K562 (cell line): Measurements from ENCODE around the gene CAPZB. TPM values are rescaled to one million over a fixed set of nuclear protein-coding genes. Genes with fewer than 3 reads are reported as not detected.

ENCODE experiments used
- ATAC-seq: fragments of 200-7000 bp; cut with Tn5 transposase; 3 replicates; pipeline ENCODE4 v1.9.1; 2020; ENCODE audit warnings: moderate library complexity
- BruUV-seq: library from RNA; stranded (reverse); fragments of 400-500 nt; replicated peaks from 2 replicates; lab custom pipeline; 2021; lab: Mats Ljungman, UMichigan
- CTCF ChIA-PET: fragments of 300-600 bp; formaldehyde crosslinking; extraction: SDS; loops from one replicate; lab custom pipeline; 2021; ENCODE audit warnings: low intra/inter-chr PET ratio; lab: Yijun Ruan, JAX
- POLR2A ChIA-PET: fragments of 300-600, 350-650 bp; sonication (Branson Sonifier 250); formaldehyde crosslinking; extraction: SDS; loops from one replicate; lab custom pipeline; 2021; ENCODE audit warnings: antibody characterized with exemption, inconsistent platforms; lab: Yijun Ruan, JAX
- DNase-seq, 4 experiments: peaks; one replicate each; pipeline versions ENCODE4 v3.0.0 to v3.0.0-alpha.2; 2011 to 2018; ENCODE audit warnings: low spot score in 3 of 4, mixed read lengths in 3 of 4; ENCODE audit errors: extremely low read depth in 1 of 4
- FAIRE-seq: peaks from 2 replicates; lab custom pipeline; 2011; peaks lifted over from hg19 to GRCh38; lab: Jason Lieb, UNC
- H2AFZ ChIP-seq: 2 replicates; pipeline ENCODE4 v1.6.0; 2011; ENCODE audit warnings: low read depth, low read length, control low read depth, inconsistent platforms
- H3K27ac ChIP-seq: fragments of 200-600 bp; 3 replicates; pipeline ENCODE4 v1.8.0; 2011; ENCODE audit warnings: low read depth, mild to moderate bottlenecking, control low read depth, inconsistent platforms, low read length, moderate library complexity, mixed read lengths; ENCODE audit errors: extremely low read depth
- H3K27me3 ChIP-seq, 2 experiments: fragments of 300-600 bp in 1 of 2; 2 replicates in 1 of 2; 3 replicates in 1 of 2; pipeline versions ENCODE4 v1.6.0 to v1.8.0; 2011; ENCODE audit warnings: inconsistent platforms in 2 of 2, low read length in 2 of 2, mild to moderate bottlenecking in 1 of 2, mixed read lengths in 1 of 2, moderate library complexity in 1 of 2; ENCODE audit not compliant: control insufficient read depth in 2 of 2, insufficient read depth in 2 of 2
- H3K36me3 ChIP-seq: fragments of 300-600 bp; 3 replicates; pipeline ENCODE4 v1.8.0; 2011; ENCODE audit warnings: mild to moderate bottlenecking, low read length, inconsistent platforms; ENCODE audit not compliant: control insufficient read depth, insufficient read depth
- H3K4me1 ChIP-seq, 2 experiments: fragments of 200-600 bp in 1 of 2; replicated peaks in 1 of 2; 2 replicates in 1 of 2; 3 replicates in 1 of 2; pipeline versions ENCODE4 v1.5.1 to v1.8.0; 2011; ENCODE audit warnings: inconsistent platforms in 2 of 2, low read length in 2 of 2, mild to moderate bottlenecking in 1 of 2, mixed read lengths in 1 of 2, moderate library complexity in 1 of 2; ENCODE audit not compliant: control insufficient read depth in 2 of 2, insufficient read depth in 2 of 2
- H3K4me2 ChIP-seq: 2 replicates; pipeline ENCODE4 v1.6.1; 2011; ENCODE audit warnings: low read length, control low read depth, inconsistent platforms, mixed read lengths; ENCODE audit not compliant: insufficient read depth
- H3K4me3 ChIP-seq: fragments of 200-600 bp; sonication (generic), shearing (Covaris generic); 2 replicates; pipeline ENCODE4 v1.5.1; 2016; ENCODE audit warnings: control low read depth, inconsistent platforms
- H3K79me2 ChIP-seq: fragments of 200-600 bp; 3 replicates; pipeline ENCODE4 v1.8.0; 2011; ENCODE audit warnings: low read length, inconsistent platforms; ENCODE audit not compliant: control insufficient read depth, insufficient read depth
- H3K9ac ChIP-seq, 2 experiments: 2 replicates each; pipeline versions ENCODE4 v1.6.0 to v1.6.1; 2011; ENCODE audit warnings: low read depth in 2 of 2, low read length in 2 of 2, control low read depth in 1 of 2, inconsistent platforms in 1 of 2, mild to moderate bottlenecking in 1 of 2, mixed read lengths in 1 of 2; ENCODE audit not compliant: insufficient read depth in 1 of 2
- H3K9me1 ChIP-seq: one replicate; pipeline ENCODE4 v1.6.0; 2011; ENCODE audit warnings: inconsistent platforms, mild to moderate bottlenecking, low read length, moderate library complexity; ENCODE audit not compliant: control insufficient read depth, insufficient read depth
- H3K9me3 ChIP-seq: replicated peaks from 2 replicates; pipeline ENCODE4 v1.5.1; 2011; ENCODE audit warnings: low read depth, low read length, inconsistent platforms; ENCODE audit not compliant: control insufficient read depth, insufficient read depth
- H4K20me1 ChIP-seq: replicated peaks from 2 replicates; pipeline ENCODE4 v1.6.1; 2011; ENCODE audit warnings: low read length, inconsistent platforms, mixed read lengths; ENCODE audit not compliant: control insufficient read depth, insufficient read depth
- EGR1 ChIP-seq: fragments of 450-650 bp; conservative IDR thresholded peaks from 2 replicates; pipeline ENCODE4 v1.6.1; 2017; ENCODE audit warnings: mild to moderate bottlenecking
- MAFF ChIP-seq: IDR thresholded peaks from 2 replicates; pipeline ENCODE4 v1.6.1; 2012; ENCODE audit warnings: low read length, improper control_type of control experiment
- MECOM ChIP-seq: fragments of 250-450 bp; sonication (Bioruptor Pico); IDR thresholded peaks from 2 replicates; pipeline ENCODE4 v1.8.0; 2022; ENCODE audit warnings: inconsistent platforms
- SAP30 ChIP-seq: fragments of 200-600 bp; sonication (generic); IDR thresholded peaks from 2 replicates; pipeline ENCODE4 v1.6.1; 2012; ENCODE audit warnings: borderline replicate concordance, low read depth, mild to moderate bottlenecking, moderate library complexity, low read length, control low read depth, inconsistent platforms; ENCODE audit not compliant: insufficient read depth, poor library complexity, severe bottlenecking
- VEZF1 ChIP-seq: fragments of 200-800 bp; sonication (Bioruptor generic); IDR thresholded peaks from 2 replicates; pipeline ENCODE4 v1.6.1; 2017; ENCODE audit warnings: missing genetic modification characterization, missing compliant biosample characterization
- ZNF140 ChIP-seq: fragments of 250-450 bp; sonication (Bioruptor Pico); IDR thresholded peaks from 2 replicates; pipeline ENCODE4 v1.8.0; 2021; ENCODE audit warnings: moderate library complexity, mild to moderate bottlenecking, inconsistent platforms
- ZNF408 ChIP-seq: fragments of 250-450 bp; sonication (Bioruptor Pico); IDR thresholded peaks from 2 replicates; pipeline ENCODE4 v1.4.0; 2020; ENCODE audit warnings: low read depth, mild to moderate bottlenecking, moderate library complexity
- ZNF76 ChIP-seq: fragments of 250-450 bp; sonication (Bioruptor Pico); IDR thresholded peaks from 2 replicates; pipeline ENCODE4 v1.4.0; 2020; ENCODE audit warnings: mild to moderate bottlenecking, moderate library complexity, borderline replicate concordance
- WGBS: fragments of 100-300 bp; shearing (Covaris generic); methylation state at CpG from one replicate; pipeline ENCODE4 v1.1.6; 2016; ENCODE audit warnings: low coverage, mixed read lengths; ENCODE audit not compliant: insufficient coverage; ENCODE audit errors: missing lambda C conversion rate; 5-methylcytosine and 5-hydroxymethylcytosine counted together
- in situ Hi-C: fragments of 300-500 bp; cut with MboI; formaldehyde crosslinking; loops from 4 replicates; pipeline ENCODE4 v1.15.0; 2018; ENCODE audit warnings: inconsistent platforms, mixed read lengths
- intact Hi-C: fragments of 100-400 bp; cut with micrococcal nuclease; formaldehyde crosslinking; loops from 2 replicates; pipeline ENCODE4 v1.14.2; 2022
- polyA plus RNA-seq, 8 experiments: library from polyadenylated mRNA; depleted of rRNA in 4 of 8; stranded (reverse) in 5 of 8; unstranded in 3 of 8; fragments of >200 nt; fragmentation: Nextera tagmentation in 2 of 8; fragmentation: Illumina TruSeq in 1 of 8; extraction: Ambion mirVana in 2 of 8; extraction: Trizol in 1 of 8; gene quantifications; 2 replicates each; pipeline versions ENCODE4 v1.2.1 to v1.2.3, GENCODE V29; 2011 to 2014; ENCODE audit warnings: inconsistent platforms in 1 of 8, missing spikeins in 1 of 8
- total RNA-seq, 7 experiments: library from RNA; depleted of rRNA in 6 of 7; stranded (reverse); fragments of >200 nt in 6 of 7; fragmentation: Illumina TruSeq in 2 of 7; extraction: Trizol in 2 of 7; gene quantifications; 2 replicates each; pipeline versions ENCODE4 v1.2.1 to v1.2.3, GENCODE V29; 2011 to 2021; ENCODE audit warnings: low replicate concordance in 1 of 7

The CAPZB gene
- total and polyA plus RNA-seq, 9 of the 15 experiments (the other 6 are each of a cell fraction or from before 2014, with no cell fraction given), result 57.6 to 297 (median 125) TPM

GRCh38 chr1:19460535-19461219, 24.7 kb downstream of the CAPZB start:
- Histone ChIP-seq H3K4me2 (peak overlapping the region; percentile 9; the same call in 1 of the 2 replicates), H3K79me2 (peaks cover 86% of the 10 kb centered on the region), H3K4me1 (peaks cover 15 to 42% of the 10 kb centered on the region in 2 experiments), H2AFZ (no peak overlapping the region), H3K9ac (peak overlapping the region; percentile 10 to 86; a peak in 2 of 4 replicates), H3K9me3 (no peaks in the 10 kb centered on the region), H3K4me3 (no peak overlapping the region), H3K27ac (no peak overlapping the region; the same call in 2 of the 3 replicates), H3K36me3 (peaks cover 18% of the 10 kb centered on the region), H3K9me1 (no peaks in the 10 kb centered on the region), H3K27me3 (no peaks in the 10 kb centered on the region), H4K20me1 (peaks cover 29% of the 10 kb centered on the region; the same call in 1 of the 2 replicates)
- in situ Hi-C loops, result no loop called here
- DNase-seq, result peak in 3 of 4 experiments; percentile 66 to 71 (median 69)
- intact Hi-C loops, result loop anchor here (10.0 kb wide), 1 partner anchor 184 kb away; the partner anchor contains the start of gene NBL1
- ChIA-PET POLR2A (interaction anchor here (0.6 to 1.7 kb wide), 9 partner anchors 9 to 795 kb away, joined by 3 to 9 read pairs (median 3); no protein-coding TSS in a partner anchor), CTCF (no interaction called here)
- peak; percentile 19 for ATAC-seq
- no peak for FAIRE-seq
- BruUV-seq, result no TSS peak
- WGBS, result 85% methylated on average over 9 of the region's 12 CpGs
- TF ChIP-seq SAP30 (no peak), MECOM (CRISPR knock-in tag) (no peak), ZNF76 (CRISPR knock-in tag) (no peak), VEZF1 (CRISPR knock-in tag) (peak; percentile 67), ZNF408 (CRISPR knock-in tag) (no peak), ZNF140 (CRISPR knock-in tag) (no peak), EGR1 (0 out of 2 replicates have a peak, but pooled peaks have one; percentile 18), MAFF (no peak)
